Neural progenitor cell (in vitro differentiated cells): Measurements from ENCODE around the gene SEC63. TPM values are rescaled to one million over a fixed set of nuclear protein-coding genes. Genes with fewer than 3 reads are reported as not detected.

Source experiments
- DNase-seq: peaks from one replicate; pipeline ENCODE4 v3.0.0-alpha.2; 2016; ENCODE audit warnings: low spot score
- H2AFZ ChIP-seq: fragments of 200-600 bp; sonication (generic); replicated peaks from 2 replicates; pipeline ENCODE4 v1.6.1; 2016; ENCODE audit warnings: antibody characterized with exemption
- H3F3A ChIP-seq: fragments of 200-600 bp; sonication (generic); 2 replicates; pipeline ENCODE4 v1.6.1; 2016; ENCODE audit warnings: antibody characterized with exemption, low read depth
- H3K27ac ChIP-seq: fragments of 200-600 bp; sonication (generic); 2 replicates; pipeline ENCODE4 v1.5.1; 2016; ENCODE audit warnings: mild to moderate bottlenecking
- H3K27me3 ChIP-seq: fragments of 200-600 bp; sonication (generic); 2 replicates; pipeline ENCODE4 v1.6.1; 2016; ENCODE audit warnings: mild to moderate bottlenecking, moderate library complexity
- H3K36me3 ChIP-seq: fragments of 200-600 bp; sonication (generic); 2 replicates; pipeline ENCODE4 v1.5.1; 2016
- H3K4me1 ChIP-seq: fragments of 200-600 bp; sonication (generic); 2 replicates; pipeline ENCODE4 v1.6.1; 2016; ENCODE audit warnings: mixed run types
- H3K4me2 ChIP-seq: fragments of 200-600 bp; sonication (generic); 2 replicates; pipeline ENCODE4 v1.6.1; 2016
- H3K4me3 ChIP-seq: fragments of 200-600 bp; sonication (generic); 2 replicates; pipeline ENCODE4 v1.5.1; 2016
- H3K79me2 ChIP-seq: fragments of 200-600 bp; sonication (generic); 2 replicates; pipeline ENCODE4 v1.6.1; 2016; ENCODE audit warnings: low read depth
- H3K9ac ChIP-seq: fragments of 200-600 bp; sonication (generic); 2 replicates; pipeline ENCODE4 v1.6.1; 2016
- H3K9me3 ChIP-seq: fragments of 200-600 bp; sonication (generic); 2 replicates; pipeline ENCODE4 v1.5.1; 2016; ENCODE audit warnings: low read depth
- H4K20me1 ChIP-seq: fragments of 200-600 bp; sonication (generic); 2 replicates; pipeline ENCODE4 v1.6.1; 2016; ENCODE audit warnings: low read depth
- H3K27ac Mint-ChIP-seq: 3 replicates; pipeline ENCODE4 v1.8.0; 2021; ENCODE audit warnings: mixed read lengths
- H3K27me3 Mint-ChIP-seq: 2 replicates; pipeline ENCODE4 v1.8.0; 2022; ENCODE audit warnings: low read depth, mild to moderate bottlenecking, inconsistent platforms, moderate library complexity, mixed read lengths; ENCODE audit not compliant: insufficient read depth
- H3K36me3 Mint-ChIP-seq: 3 replicates; pipeline ENCODE4 v1.8.0; 2021; ENCODE audit warnings: mixed read lengths
- H3K4me1 Mint-ChIP-seq: 3 replicates; pipeline ENCODE4 v1.8.0; 2021; ENCODE audit warnings: mixed read lengths
- H3K4me3 Mint-ChIP-seq: 3 replicates; pipeline ENCODE4 v1.8.0; 2021; ENCODE audit warnings: mild to moderate bottlenecking, moderate library complexity, mixed read lengths
- H3K9me3 Mint-ChIP-seq: 3 replicates; pipeline ENCODE4 v1.8.0; 2020; ENCODE audit warnings: mixed read lengths
- EZH2 ChIP-seq: fragments of 200-600 bp; sonication (generic); IDR thresholded peaks from 2 replicates; pipeline ENCODE4 v1.6.1; 2017; ENCODE audit warnings: antibody characterized with exemption, mild to moderate bottlenecking, moderate library complexity
- EZH2phosphoT487 ChIP-seq: fragments of 200-600 bp; sonication (generic); IDR thresholded peaks from 2 replicates; pipeline ENCODE4 v1.6.1; 2017; ENCODE audit warnings: antibody characterized with exemption
- total RNA-seq: library from RNA; depleted of rRNA; stranded (reverse); fragments of >200 nt; gene quantifications from 2 replicates; pipeline ENCODE4 v1.2.3, GENCODE V29; 2015; ENCODE audit warnings: low replicate concordance
- TF ChIP-seq, protein P1 (sequence below): fragments of 200-600 bp; sonication (generic); IDR thresholded peaks from 2 replicates; pipeline ENCODE4 v1.5.1; 2017; ENCODE audit warnings: antibody characterized with exemption, mild to moderate bottlenecking

Gene SEC63
- total RNA-seq, 1 donor from 2014 or later, result 20.7 TPM

DNA sequence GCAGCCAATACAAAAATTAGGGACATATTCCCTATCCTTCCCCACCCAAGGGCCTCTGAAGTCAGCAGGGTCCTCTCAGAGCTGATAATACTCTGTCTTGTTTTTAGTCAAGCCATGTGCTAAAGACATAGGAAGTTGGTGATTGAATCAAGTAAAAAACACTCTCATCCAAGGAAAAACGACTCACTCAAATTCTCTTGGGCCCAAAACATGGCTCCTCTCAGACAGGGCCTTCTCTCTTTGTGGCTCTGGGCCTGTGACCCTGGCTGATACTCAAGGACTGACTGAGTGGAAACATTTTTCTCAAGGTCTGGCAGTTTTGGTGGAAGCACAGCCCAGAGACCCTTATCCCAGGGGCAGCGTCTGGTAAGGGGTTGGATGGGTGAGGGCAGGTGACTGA is 127.9 kb downstream of the SEC63 start:
- TF ChIP-seq EZH2, result no peak
- TF ChIP-seq, protein P1, sequence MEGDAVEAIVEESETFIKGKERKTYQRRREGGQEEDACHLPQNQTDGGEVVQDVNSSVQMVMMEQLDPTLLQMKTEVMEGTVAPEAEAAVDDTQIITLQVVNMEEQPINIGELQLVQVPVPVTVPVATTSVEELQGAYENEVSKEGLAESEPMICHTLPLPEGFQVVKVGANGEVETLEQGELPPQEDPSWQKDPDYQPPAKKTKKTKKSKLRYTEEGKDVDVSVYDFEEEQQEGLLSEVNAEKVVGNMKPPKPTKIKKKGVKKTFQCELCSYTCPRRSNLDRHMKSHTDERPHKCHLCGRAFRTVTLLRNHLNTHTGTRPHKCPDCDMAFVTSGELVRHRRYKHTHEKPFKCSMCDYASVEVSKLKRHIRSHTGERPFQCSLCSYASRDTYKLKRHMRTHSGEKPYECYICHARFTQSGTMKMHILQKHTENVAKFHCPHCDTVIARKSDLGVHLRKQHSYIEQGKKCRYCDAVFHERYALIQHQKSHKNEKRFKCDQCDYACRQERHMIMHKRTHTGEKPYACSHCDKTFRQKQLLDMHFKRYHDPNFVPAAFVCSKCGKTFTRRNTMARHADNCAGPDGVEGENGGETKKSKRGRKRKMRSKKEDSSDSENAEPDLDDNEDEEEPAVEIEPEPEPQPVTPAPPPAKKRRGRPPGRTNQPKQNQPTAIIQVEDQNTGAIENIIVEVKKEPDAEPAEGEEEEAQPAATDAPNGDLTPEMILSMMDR, result no peak
- no peak for TF ChIP-seq EZH2phosphoT487
- no peaks in the 10 kb centered on the region for H3K36me3 Mint-ChIP-seq
- H3K27me3 Mint-ChIP-seq, result peaks cover 7% of the 10 kb centered on the region
- H2AFZ ChIP-seq, result peak overlapping the region; percentile 68
- no peak overlapping the region for H3K4me2 ChIP-seq
- no peaks in the 10 kb centered on the region for H3K36me3 ChIP-seq
- H3K9me3 ChIP-seq, result no peaks in the 10 kb centered on the region
- no peak for DNase-seq
- peaks cover under 1% of the 10 kb centered on the region for H3K4me1 Mint-ChIP-seq
- H3K4me3 ChIP-seq, result no peak overlapping the region
- no peaks in the 10 kb centered on the region for H3K27me3 ChIP-seq
- H3K4me1 ChIP-seq, result no peaks in the 10 kb centered on the region
- H3K27ac ChIP-seq, result no peak overlapping the region
- H3K9me3 Mint-ChIP-seq, result no peaks in the 10 kb centered on the region
- H3F3A ChIP-seq, result no peaks in the 10 kb centered on the region
- no peaks in the 10 kb centered on the region for H4K20me1 ChIP-seq
- H3K27ac Mint-ChIP-seq, result no peak overlapping the region
- H3K79me2 ChIP-seq, result no peaks in the 10 kb centered on the region
- H3K4me3 Mint-ChIP-seq, result no peak overlapping the region
- no peak overlapping the region for H3K9ac ChIP-seq

DNA sequence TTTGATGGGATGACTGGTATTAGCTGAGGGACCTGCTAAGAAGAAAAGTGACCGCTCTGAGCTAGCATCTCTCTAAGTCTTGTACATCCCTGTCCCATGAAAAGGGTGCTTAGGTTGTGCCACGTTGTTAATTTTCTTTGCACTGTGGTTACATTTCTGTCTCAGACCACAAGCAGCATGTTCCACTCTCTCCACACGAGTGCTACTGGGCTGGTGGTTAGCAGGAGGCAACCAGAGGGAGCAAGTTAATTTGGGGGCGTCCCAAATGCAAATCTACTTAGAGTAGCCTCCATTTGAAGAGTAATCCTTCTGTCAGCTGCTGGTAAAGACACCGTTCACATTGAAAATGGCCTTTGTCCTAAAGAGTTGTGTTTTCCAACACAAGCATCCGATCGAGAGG is 130.5 kb downstream of the SEC63 start:
- Mint-ChIP-seq H3K9me3 (no peaks in the 10 kb centered on the region), H3K4me1 (peaks cover 18% of the 10 kb centered on the region), H3K27ac (no peak overlapping the region), H3K36me3 (no peaks in the 10 kb centered on the region), H3K27me3 (peaks cover 4% of the 10 kb centered on the region), H3K4me3 (no peak overlapping the region)
- Histone ChIP-seq H3K9me3 (no peaks in the 10 kb centered on the region), H3K9ac (no peak overlapping the region), H3K79me2 (no peaks in the 10 kb centered on the region), H2AFZ (no peak overlapping the region), H3K27ac (no peak overlapping the region), H3K36me3 (no peaks in the 10 kb centered on the region), H3K4me3 (no peak overlapping the region), H3K4me1 (peaks cover 5% of the 10 kb centered on the region), H4K20me1 (no peaks in the 10 kb centered on the region), H3F3A (peaks cover 4% of the 10 kb centered on the region), H3K4me2 (no peak overlapping the region), H3K27me3 (no peaks in the 10 kb centered on the region)
- TF ChIP-seq, protein P1, result no peak
- TF ChIP-seq EZH2phosphoT487 (no peak), EZH2 (no peak)
- DNase-seq, result no peak

GRCh38 chr6:107823047-107823557 is 134.9 kb downstream of the SEC63 start:
- H3K9ac ChIP-seq, result no peak overlapping the region
- Mint-ChIP-seq H3K4me1 (peaks cover 61% of the 10 kb centered on the region), H3K36me3 (no peaks in the 10 kb centered on the region), H3K9me3 (no peaks in the 10 kb centered on the region), H3K4me3 (no peak overlapping the region), H3K27ac (no peak overlapping the region), H3K27me3 (peaks cover 2% of the 10 kb centered on the region)
- H3K4me3 ChIP-seq, result no peak overlapping the region
- H3K36me3 ChIP-seq, result no peaks in the 10 kb centered on the region
- no peaks in the 10 kb centered on the region for H4K20me1 ChIP-seq
- peaks cover 50% of the 10 kb centered on the region for H3K4me1 ChIP-seq
- H3K79me2 ChIP-seq, result no peaks in the 10 kb centered on the region
- no peaks in the 10 kb centered on the region for H3K9me3 ChIP-seq
- TF ChIP-seq, protein P1, result no peak
- TF ChIP-seq EZH2phosphoT487 (no peak), EZH2 (no peak)
- no peak overlapping the region for H2AFZ ChIP-seq
- no peak for DNase-seq
- no peak overlapping the region for H3K27ac ChIP-seq
- H3K4me2 ChIP-seq, result no peak overlapping the region
- peaks cover 32% of the 10 kb centered on the region for H3F3A ChIP-seq
- H3K27me3 ChIP-seq, result no peaks in the 10 kb centered on the region
